ENCODE measurements around the gene TFE3. TPM values are rescaled to one million over a fixed set of nuclear protein-coding genes. Genes with fewer than 3 reads are reported as not detected.

TFE3 gene
- total RNA-seq, 1 donor from 2014 or later = 34.4 TPM

DNA sequence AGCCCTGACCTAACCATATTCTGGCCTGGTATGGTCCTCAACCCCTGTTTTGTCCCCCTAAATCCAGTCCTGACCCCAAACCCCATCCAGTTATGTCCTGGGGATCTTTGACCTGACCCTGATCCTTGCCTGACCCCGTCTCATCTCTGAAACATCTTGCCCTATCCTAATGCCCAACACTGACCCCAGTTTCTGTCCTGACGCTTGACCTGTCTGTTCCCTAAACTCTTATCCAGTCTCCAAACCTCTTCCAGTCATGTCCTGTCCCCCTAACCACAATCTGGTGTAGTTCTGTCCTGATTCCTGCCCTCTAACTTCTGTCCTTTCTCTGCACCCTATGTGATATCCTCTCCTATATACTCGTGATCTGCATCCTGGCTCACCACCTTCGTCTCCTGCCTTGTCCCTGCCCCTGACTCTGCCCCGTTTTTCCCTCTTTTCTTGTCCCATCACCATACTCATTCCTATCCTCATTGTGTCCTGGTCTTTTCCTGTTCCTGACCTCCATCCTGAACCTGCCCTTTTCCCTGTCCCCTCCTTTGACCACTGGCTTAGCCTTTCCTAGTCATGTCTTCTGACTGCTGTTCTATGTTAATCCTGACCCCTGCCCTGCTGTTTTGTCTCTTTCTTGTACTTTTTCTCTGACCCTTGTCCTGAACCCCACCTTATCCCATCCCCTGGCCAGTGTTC lies 11.1 kb upstream of the TFE3 start:
- H3K27me3 Mint-ChIP-seq (ENCODE audit: insufficient read depth) = no peaks in the 10 kb centered on the region
- peak overlapping the region; percentile 85 for H3K4me3 Mint-ChIP-seq
- peaks cover 29% of the 10 kb centered on the region for H3K4me1 Mint-ChIP-seq (ENCODE audit: low read depth)
- H3K27ac Mint-ChIP-seq = peak overlapping the region; percentile 84
- DNase-seq (ENCODE audit: low spot score) = no peak
- intact Hi-C loops (cut with micrococcal nuclease) = no loop called here
- H3K9me3 Mint-ChIP-seq = no peaks in the 10 kb centered on the region
- no peaks in the 10 kb centered on the region for H3K36me3 Mint-ChIP-seq (ENCODE audit: low read depth)

DNA sequence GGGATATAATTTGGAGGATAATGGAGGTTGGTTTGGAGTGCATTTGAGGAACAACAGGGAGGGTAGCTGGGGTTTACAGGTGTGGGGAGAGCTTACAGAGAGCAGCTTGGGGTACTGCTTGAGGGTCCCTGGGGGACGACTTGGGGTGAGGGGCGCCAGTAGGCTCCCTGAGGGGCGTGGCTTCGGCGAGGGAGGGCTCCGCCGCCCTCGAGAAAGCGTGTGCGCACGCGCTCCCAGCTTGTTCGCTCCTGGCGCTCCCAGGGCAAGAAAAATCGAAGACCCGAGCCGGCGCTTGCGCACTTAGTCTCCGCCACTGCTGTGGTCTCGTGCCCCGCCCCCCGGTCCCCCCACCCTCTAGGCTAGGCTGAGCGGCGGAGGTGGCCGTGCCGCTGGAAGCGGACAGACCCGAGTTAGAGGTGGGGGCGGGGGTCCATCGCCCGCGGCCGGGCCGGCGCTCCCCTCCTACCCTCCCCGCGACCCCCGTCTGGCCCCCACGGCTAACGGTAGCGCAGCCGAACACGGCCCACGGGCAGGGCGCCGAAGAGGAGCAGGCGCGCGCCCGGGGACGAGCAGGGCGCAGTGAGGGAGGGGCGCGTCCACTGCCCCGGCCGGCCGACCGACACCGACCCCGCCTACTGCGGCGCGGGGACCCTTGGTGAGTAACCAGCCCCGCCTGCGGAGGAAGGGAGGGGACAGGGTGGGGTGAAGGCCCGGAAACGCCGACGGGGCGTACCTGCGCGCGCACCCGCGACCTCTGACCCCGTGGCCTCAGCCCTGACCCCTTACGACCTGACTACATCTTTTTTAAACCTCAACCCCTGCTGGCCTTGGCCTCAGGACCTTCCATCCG lies 10.3 kb upstream of the TFE3 start:
- peak overlapping the region; percentile 89 for H3K27ac Mint-ChIP-seq
- peak; percentile 50 for DNase-seq (ENCODE audit: low spot score)
- H3K36me3 Mint-ChIP-seq (ENCODE audit: low read depth) = no peaks in the 10 kb centered on the region
- H3K4me1 Mint-ChIP-seq (ENCODE audit: low read depth) = peaks cover 29% of the 10 kb centered on the region
- no peaks in the 10 kb centered on the region for H3K27me3 Mint-ChIP-seq (ENCODE audit: insufficient read depth)
- H3K9me3 Mint-ChIP-seq = no peaks in the 10 kb centered on the region
- H3K4me3 Mint-ChIP-seq = peak overlapping the region; percentile 85
- intact Hi-C loops (cut with micrococcal nuclease) = loop anchor here (1.0 kb wide), 1 partner anchor 10 kb away; the partner anchor contains the start of gene TFE3

DNA sequence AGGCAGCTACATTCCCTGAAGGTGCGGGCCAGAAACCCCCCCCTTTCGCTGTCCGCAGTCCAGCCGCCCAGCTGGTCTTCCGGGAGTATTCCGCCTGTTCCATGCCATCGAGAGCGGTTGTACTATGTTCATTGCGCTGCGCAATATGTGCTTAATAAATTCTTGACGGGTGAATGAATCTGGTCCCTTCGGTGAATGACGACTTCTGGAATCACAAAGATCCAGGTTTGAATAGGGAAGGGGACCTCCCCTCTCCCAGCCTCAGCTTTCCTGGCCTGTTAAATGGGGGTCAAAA lies 777 bp upstream of the TFE3 start:
- H3K36me3 Mint-ChIP-seq (ENCODE audit: low read depth) = peaks cover 12% of the 10 kb centered on the region
- no peaks in the 10 kb centered on the region for H3K27me3 Mint-ChIP-seq (ENCODE audit: insufficient read depth)
- intact Hi-C loops (cut with micrococcal nuclease) = loop anchor here (1.0 to 5.0 kb wide), 15 partner anchors 9 to 505 kb away; partner anchors contain the start of genes GPKOW, GRIPAP1, PIM2 and PPP1R3F
- peaks cover 33% of the 10 kb centered on the region for H3K4me1 Mint-ChIP-seq (ENCODE audit: low read depth)
- H3K4me3 Mint-ChIP-seq = peak overlapping the region; percentile 96
- peak overlapping the region; percentile 89 for H3K27ac Mint-ChIP-seq
- DNase-seq (ENCODE audit: low spot score) = no peak
- no peaks in the 10 kb centered on the region for H3K9me3 Mint-ChIP-seq

DNA sequence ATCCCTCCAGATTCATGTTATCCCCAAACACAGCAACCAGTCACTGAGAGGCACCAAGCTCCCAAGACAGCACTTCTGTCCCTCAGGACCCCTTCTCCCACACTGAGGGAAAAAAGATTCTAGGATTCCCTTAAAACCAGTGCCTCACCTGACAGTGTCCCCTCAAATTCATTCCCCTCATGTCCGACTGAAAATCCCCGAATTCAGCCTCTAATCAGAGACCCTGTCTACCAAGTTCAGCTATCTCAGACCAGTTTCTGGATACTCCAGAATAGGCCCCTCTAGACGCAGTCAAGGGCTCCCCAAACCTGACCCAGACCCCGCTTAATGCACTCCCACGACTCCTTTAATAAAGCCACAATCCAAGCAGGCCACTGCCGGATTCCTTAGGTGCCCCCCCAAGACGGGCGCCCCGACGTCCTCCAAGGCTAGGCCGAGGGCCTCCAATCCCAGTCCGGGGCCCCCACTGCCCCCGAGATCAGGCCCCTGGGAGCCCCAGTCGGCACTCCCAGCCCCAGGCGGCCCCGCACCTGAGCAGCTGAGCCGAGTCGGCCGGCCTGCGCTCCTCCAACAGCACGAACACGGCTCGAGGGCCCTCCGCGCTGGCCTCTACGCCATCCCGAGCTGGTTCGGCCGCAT lies 457 bp downstream of the TFE3 start:
- Mint-ChIP-seq H3K27ac (peak overlapping the region; percentile 95), H3K36me3 (ENCODE audit: low read depth) (peaks cover 21% of the 10 kb centered on the region), H3K9me3 (no peaks in the 10 kb centered on the region), H3K4me1 (ENCODE audit: low read depth) (peaks cover 39% of the 10 kb centered on the region), H3K4me3 (peak overlapping the region; percentile 96), H3K27me3 (ENCODE audit: insufficient read depth) (no peaks in the 10 kb centered on the region)
- no peak for DNase-seq (ENCODE audit: low spot score)
- intact Hi-C loops (cut with micrococcal nuclease) = loop anchor here (1.0 to 5.0 kb wide), 15 partner anchors 11 to 503 kb away; partner anchors contain the start of genes GPKOW, GRIPAP1, PIM2 and PPP1R3F

DNA sequence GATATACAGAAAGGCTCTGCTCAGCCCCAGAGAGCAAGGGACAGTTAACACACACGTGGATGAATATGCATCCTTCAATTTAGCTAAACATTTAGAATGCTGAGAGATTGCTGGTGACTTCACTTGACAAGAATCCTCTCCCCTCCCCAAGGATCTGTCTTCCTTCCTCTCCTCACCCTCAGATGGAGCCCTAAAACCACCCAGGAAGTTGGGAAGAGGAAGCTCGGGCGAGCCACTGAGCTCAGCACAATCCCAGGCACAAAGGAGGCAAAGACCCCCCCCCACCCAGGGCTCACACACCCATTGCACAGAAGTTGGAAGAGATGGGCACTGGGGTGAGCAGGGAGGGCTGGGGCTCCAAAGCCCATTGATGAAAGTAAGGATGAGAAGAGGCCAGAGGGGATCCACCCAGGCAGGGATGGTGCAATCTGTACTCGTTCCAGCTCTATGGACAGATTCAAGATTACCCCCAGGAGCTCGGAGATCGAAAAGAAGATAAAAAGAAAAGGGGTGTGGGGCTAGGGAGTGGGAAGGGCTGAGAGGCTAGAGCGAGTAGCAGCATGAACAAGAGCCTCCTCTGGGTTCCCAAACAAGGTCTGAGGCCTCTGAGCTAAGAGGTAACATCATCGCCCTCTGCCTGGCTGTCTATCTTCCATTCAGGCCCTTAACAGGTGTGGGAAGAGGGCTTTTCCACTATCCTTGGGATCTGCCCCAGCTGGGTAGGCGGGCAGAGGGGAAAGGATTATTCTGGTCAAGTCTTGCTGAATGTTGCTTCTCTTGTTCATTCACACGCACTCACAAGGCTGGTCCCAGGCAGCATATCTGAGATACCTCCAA lies 1.2 kb downstream of the TFE3 start:
- peak overlapping the region; percentile 95 for H3K27ac Mint-ChIP-seq
- no peaks in the 10 kb centered on the region for H3K27me3 Mint-ChIP-seq (ENCODE audit: insufficient read depth)
- peaks cover 22% of the 10 kb centered on the region for H3K36me3 Mint-ChIP-seq (ENCODE audit: low read depth)
- no peaks in the 10 kb centered on the region for H3K9me3 Mint-ChIP-seq
- H3K4me3 Mint-ChIP-seq = peak overlapping the region; percentile 96
- no peak for DNase-seq (ENCODE audit: low spot score)
- H3K4me1 Mint-ChIP-seq (ENCODE audit: low read depth) = peaks cover 39% of the 10 kb centered on the region
- intact Hi-C loops (cut with micrococcal nuclease) = loop anchor here (2.0 to 5.0 kb wide), 2 partner anchors 37 to 80 kb away; partner anchors contain the start of genes GPKOW and WDR45

DNA sequence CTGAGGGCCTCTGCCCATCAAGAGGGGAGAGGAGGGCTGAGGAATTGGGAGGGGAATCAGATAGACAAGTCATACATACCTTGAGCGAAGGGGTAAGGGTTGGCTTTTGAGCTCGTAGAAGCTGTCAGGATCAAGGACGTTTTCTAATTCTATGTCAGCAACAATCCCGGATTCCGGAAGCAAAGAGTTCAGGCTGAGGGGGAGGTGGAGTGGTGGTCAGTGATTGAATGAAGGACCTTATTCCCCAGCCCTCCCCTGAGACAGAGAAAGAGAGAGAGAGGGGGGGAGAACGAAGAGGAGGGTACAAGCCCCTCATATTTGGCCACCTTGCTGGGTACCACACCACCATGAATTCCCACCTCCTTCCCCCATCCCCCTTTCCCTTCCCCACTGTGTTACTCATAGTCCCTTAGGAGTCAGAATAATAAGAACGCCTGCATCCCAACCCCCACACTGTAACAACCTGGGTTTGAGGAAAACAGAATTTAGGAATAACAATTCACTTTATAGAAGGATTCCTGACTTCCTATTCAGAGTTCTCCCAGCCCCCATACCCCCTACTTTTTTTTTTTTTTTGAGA lies 2.7 kb downstream of the TFE3 start:
- H3K27ac Mint-ChIP-seq = peak overlapping the region; percentile 95
- DNase-seq (ENCODE audit: low spot score) = no peak
- no peaks in the 10 kb centered on the region for H3K9me3 Mint-ChIP-seq
- peak overlapping the region; percentile 96 for H3K4me3 Mint-ChIP-seq
- H3K36me3 Mint-ChIP-seq (ENCODE audit: low read depth) = peaks cover 22% of the 10 kb centered on the region
- H3K4me1 Mint-ChIP-seq (ENCODE audit: low read depth) = peaks cover 39% of the 10 kb centered on the region
- no peaks in the 10 kb centered on the region for H3K27me3 Mint-ChIP-seq (ENCODE audit: insufficient read depth)
- intact Hi-C loops (cut with micrococcal nuclease) = loop anchor here (5.0 kb wide), 1 partner anchor 82 kb away; the partner anchor contains the start of gene GPKOW

DNA sequence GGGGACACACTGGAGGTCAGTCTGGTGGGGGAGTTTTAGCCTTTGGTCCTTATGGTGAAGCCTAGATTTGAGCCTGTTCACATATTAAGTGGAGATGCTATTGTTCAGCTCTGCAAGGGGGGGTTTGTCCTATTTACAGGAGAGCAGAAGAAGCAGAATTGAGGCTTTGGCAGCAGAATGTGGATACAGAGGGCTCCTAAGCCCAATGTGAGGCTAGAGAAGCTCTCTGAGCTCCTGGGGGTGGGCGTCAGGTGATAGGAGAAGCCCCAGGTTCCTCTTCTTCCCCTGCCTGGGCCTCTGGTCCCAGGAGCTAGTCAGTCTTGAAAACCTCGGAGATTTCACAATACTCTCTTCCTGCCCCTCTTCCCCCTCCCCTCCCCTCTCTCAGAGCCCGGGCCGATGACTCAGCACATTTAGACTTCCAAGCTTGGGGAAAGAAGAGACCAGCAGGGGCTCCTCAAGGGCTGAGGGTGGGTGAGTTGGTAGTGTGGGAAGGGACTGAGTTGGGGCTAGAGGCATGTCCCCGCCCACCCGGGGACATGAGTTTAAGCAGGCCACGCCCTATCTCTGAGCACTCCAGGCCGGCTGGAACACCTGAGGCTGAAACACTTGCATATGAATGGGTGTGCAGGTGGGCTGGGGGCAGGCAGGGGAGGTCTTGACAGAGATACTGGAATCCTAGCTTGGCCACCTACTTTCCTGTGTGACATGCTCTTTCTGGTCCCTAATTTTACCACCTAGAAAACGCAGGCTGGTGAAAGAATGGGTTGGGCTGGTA lies 3.4 kb downstream of the TFE3 start:
- H3K27ac Mint-ChIP-seq = peak overlapping the region; percentile 71

DNA sequence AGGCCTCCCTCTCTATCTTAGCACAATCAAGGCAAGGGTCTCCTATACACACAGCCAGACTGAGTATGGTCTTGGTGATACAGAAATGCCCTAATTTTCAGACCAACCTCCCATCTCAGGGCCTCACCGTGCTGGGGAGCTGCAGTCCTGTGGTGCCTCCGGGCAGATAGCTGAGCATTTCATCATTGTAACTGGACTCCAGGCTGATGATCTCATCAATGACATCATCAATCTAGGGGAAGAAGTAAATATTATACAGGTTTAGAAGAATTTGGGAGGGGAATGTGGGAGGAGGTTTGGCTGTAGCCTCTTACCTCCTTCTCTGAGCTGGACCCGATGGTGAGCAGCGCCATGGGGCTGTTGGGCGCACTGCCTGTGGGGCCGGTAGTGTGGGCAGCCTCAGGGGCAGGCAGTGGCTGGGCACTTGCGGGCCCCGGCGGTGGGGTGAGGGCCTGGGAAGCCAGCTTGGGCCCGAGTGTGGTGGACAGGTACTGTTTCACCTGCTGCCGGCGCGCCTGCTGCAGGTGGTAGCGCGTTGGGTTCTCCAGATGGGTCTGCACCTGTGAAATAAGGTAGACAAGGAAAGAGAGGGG lies 5.2 kb downstream of the TFE3 start:
- Mint-ChIP-seq H3K27ac (peak overlapping the region; percentile 22), H3K4me3 (no peak overlapping the region), H3K36me3 (ENCODE audit: low read depth) (peaks cover 28% of the 10 kb centered on the region), H3K27me3 (ENCODE audit: insufficient read depth) (no peaks in the 10 kb centered on the region), H3K4me1 (ENCODE audit: low read depth) (peaks cover 31% of the 10 kb centered on the region), H3K9me3 (no peaks in the 10 kb centered on the region)
- no peak for DNase-seq (ENCODE audit: low spot score)
- intact Hi-C loops (cut with micrococcal nuclease) = no loop called here

More for the DNA sequence above, 3.4 kb downstream of the TFE3 start:
- DNase-seq (ENCODE audit: low spot score) = peak; percentile 33
- Mint-ChIP-seq H3K36me3 (ENCODE audit: low read depth) (peaks cover 22% of the 10 kb centered on the region), H3K27me3 (ENCODE audit: insufficient read depth) (no peaks in the 10 kb centered on the region), H3K9me3 (no peaks in the 10 kb centered on the region), H3K4me1 (ENCODE audit: low read depth) (peaks cover 39% of the 10 kb centered on the region), H3K4me3 (peak overlapping the region; percentile 70)
- intact Hi-C loops (cut with micrococcal nuclease) = loop anchor here (5.0 kb wide), 1 partner anchor 83 kb away; the partner anchor contains the start of gene GPKOW

DNA sequence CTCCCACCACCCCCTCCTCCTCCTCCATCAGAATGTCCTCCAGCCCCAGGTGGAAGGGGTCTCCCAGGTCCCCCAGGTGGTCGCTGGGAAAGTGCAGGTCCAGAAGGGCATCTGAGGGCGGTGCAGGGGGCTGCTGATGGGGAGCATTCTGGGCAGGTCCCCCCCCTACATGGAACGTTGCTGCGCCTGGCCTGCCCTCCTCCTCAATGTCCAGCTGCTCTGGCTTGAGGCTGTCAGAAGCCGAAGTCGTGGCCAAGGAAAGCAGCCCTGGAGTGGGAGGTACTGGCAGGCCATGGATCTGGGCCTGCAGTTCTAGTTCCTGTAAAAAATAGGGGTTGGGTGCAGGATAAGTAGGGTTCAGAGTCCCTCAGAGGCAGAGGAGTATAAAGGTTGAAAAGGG lies 12.9 kb downstream of the TFE3 start:
- Mint-ChIP-seq H3K27me3 (ENCODE audit: insufficient read depth) (no peaks in the 10 kb centered on the region), H3K4me1 (ENCODE audit: low read depth) (no peaks in the 10 kb centered on the region), H3K27ac (no peak overlapping the region), H3K4me3 (no peak overlapping the region), H3K9me3 (no peaks in the 10 kb centered on the region), H3K36me3 (ENCODE audit: low read depth) (peaks cover 19% of the 10 kb centered on the region)
- intact Hi-C loops (cut with micrococcal nuclease) = no loop called here
- no peak for DNase-seq (ENCODE audit: low spot score)

DNA sequence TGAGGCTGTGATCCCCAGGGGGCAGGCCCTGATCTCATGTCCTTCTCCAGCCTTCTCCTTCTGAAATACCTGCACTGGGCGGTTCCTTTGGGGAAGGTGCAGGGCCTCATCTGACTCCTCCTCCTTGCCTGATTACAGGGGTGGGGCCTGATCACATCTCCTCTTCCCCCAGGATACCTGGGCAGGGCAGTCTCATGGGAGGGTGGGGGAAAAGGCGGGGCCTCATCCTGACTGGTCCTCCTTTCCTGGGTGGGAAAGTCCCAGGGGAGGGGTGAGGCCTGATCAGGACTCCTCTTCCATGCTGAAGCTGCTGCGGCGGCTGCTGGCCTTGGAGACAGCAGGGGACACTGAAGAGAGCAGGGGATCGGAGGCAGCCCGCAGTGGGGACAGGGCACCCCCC lies 13.3 kb downstream of the TFE3 start:
- H3K9me3 Mint-ChIP-seq = no peaks in the 10 kb centered on the region
- H3K4me1 Mint-ChIP-seq (ENCODE audit: low read depth) = no peaks in the 10 kb centered on the region
- no peaks in the 10 kb centered on the region for H3K27me3 Mint-ChIP-seq (ENCODE audit: insufficient read depth)
- H3K27ac Mint-ChIP-seq = no peak overlapping the region
- no peak overlapping the region for H3K4me3 Mint-ChIP-seq
- DNase-seq (ENCODE audit: low spot score) = no peak
- intact Hi-C loops (cut with micrococcal nuclease) = no loop called here
- H3K36me3 Mint-ChIP-seq (ENCODE audit: low read depth) = peaks cover 19% of the 10 kb centered on the region

DNA sequence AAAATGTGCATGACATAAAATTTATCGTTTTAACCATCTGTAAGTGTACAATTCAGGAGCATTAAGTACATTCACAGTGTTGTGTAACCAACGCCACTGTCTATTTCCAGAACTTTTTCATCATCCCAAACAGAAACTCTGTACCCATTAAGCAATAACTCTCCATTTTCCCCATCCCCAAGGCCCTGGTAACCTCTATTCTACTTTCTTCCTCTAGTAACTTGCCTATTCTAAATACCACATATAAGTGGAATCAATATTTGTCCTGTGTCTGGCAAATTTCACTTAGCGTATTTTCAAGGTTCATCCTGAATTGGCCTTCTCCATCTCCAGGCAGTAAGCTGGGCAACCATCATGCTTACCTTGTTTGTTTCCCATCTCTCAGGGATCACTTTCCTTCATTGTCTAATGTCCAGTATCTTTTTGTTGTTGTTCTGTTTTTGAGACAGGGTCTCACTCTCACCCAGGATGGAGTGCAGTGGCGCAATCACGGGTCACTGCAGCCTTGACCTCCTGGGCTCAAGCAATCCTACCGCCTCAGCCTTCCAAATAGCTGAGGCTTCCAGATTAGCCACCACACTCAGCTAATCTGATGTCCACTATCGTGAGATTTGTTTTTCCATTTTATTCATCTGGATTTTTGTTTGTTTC lies 23.4 kb downstream of the TFE3 start:
- no peak overlapping the region for H3K4me3 Mint-ChIP-seq
- no peaks in the 10 kb centered on the region for H3K9me3 Mint-ChIP-seq
- peaks cover 5% of the 10 kb centered on the region for H3K36me3 Mint-ChIP-seq (ENCODE audit: low read depth)
- intact Hi-C loops (cut with micrococcal nuclease) = no loop called here
- no peaks in the 10 kb centered on the region for H3K4me1 Mint-ChIP-seq (ENCODE audit: low read depth)
- no peaks in the 10 kb centered on the region for H3K27me3 Mint-ChIP-seq (ENCODE audit: insufficient read depth)
- H3K27ac Mint-ChIP-seq = no peak overlapping the region
- DNase-seq (ENCODE audit: low spot score) = no peak

Data from activated T-helper 1 cell treated with anti-CD3 and anti-CD28 coated beads, Interleukin-12 subunit alpha, Interleukin-12 subunit beta, Interleukin-2, Interleukin-4 antibody, amounts not matched to agents 30 ng/mL and 10 ng/mL and 1 ng/mL, durations not matched to agents 14 hours and 24 hours and 36 hours (primary cell).